ENCODE measurements around the gene SNCG.
"Not testable (repeated sequence)": the region's sequence is repeated elsewhere in the genome, so short reads cannot be mapped to it uniquely, and the experiment has no call there.

The SNCG gene

DNA sequence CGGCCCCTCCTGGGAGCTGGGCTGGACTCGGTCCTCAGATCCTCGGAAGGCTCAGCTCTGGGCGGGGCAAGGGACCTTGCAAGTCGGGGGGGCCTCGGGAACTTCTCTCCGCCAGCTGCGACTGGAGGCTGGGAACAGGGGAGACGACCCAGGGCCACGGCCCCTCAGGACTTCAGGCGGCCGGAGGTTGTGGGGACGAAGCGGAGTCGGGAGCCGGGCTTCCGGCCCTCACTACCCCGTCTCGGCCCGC is 12.5 kb downstream of the SNCG start:
- Histone ChIP-seq H3K27ac (ENCODE audit: low read depth, low read length) (peak overlapping the region; percentile 45; the same call in 1 of the 2 replicates), H3K9ac (ENCODE audit: low read depth, low read length) (peak overlapping the region; percentile 73), H3K9me3 (ENCODE audit: insufficient read depth, low read depth, low read length) (no peaks in the 10 kb centered on the region), H3K27me3 (ENCODE audit: insufficient read depth, low read length) (peaks cover 27% of the 10 kb centered on the region), H3K4me3 (ENCODE audit: low read length) (peak overlapping the region; percentile 61), H3K36me3 (ENCODE audit: insufficient read depth, low read length) (no peaks in the 10 kb centered on the region), H3K4me1 (ENCODE audit: insufficient read depth, low read length) (peaks cover 13% of the 10 kb centered on the region)
- WGBS, result under 1% methylated on average over 20 of the region's 20 CpGs

DNA sequence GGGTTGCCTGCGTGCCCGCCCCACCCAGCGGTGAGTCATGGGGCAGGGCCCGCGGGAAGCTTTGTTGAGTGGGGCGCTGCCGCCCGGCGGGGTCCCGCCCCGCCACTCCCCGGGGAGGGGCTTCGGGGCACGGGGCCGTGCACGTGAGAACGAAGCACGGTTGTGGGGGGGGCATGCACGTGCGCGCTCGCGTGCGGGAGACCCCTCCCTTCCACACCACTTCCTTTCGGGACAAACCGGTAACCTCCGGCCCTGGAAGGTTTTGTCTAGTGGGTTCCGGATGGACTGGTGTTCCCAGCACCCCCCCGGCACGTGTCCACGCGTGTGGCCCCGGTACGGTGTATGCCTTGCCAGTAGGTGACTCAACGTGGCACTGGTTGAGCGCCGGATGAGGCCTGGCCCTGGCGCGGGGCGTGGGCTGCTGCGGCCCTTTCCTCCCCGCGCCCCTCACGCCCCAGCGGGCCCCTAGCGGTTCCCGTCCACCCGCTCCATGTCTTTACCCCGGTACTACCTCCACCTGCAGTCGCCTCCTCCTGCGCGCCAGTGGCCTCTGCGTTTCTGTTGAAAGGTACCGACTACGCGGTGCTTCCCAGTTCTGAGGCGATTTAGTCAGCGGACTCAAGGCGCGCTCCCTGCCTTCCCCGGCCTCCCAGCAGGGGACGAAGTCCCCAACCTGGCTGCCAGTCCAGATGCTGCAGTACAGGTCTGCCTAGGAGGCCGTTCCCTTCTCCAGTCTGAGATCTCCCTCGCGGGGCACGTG is 13.0 kb downstream of the SNCG start:
- H3K36me3 ChIP-seq (ENCODE audit: insufficient read depth, low read length), result no peaks in the 10 kb centered on the region
- peak overlapping the region; percentile 45; the same call in 1 of the 2 replicates for H3K27ac ChIP-seq (ENCODE audit: low read depth, low read length)
- 4% methylated on average over 56 of the region's 66 CpGs for WGBS
- peaks cover 27% of the 10 kb centered on the region for H3K27me3 ChIP-seq (ENCODE audit: insufficient read depth, low read length)
- peak overlapping the region; percentile 61 for H3K4me3 ChIP-seq (ENCODE audit: low read length)
- peaks cover 10% of the 10 kb centered on the region for H3K4me1 ChIP-seq (ENCODE audit: insufficient read depth, low read length)
- H3K9me3 ChIP-seq (ENCODE audit: insufficient read depth, low read depth, low read length), result no peaks in the 10 kb centered on the region
- H3K9ac ChIP-seq (ENCODE audit: low read depth, low read length), result peak overlapping the region; percentile 73

GRCh38 chr10:86972613-86973380 is 14.4 kb downstream of the SNCG start:
- no peak overlapping the region for H3K9ac ChIP-seq (ENCODE audit: low read depth, low read length)
- peaks cover 27% of the 10 kb centered on the region for H3K27me3 ChIP-seq (ENCODE audit: insufficient read depth, low read length)
- H3K36me3 ChIP-seq (ENCODE audit: insufficient read depth, low read length), result no peaks in the 10 kb centered on the region
- no peaks in the 10 kb centered on the region for H3K9me3 ChIP-seq (ENCODE audit: insufficient read depth, low read depth, low read length)
- no peak overlapping the region for H3K27ac ChIP-seq (ENCODE audit: low read depth, low read length)
- no peak overlapping the region for H3K4me3 ChIP-seq (ENCODE audit: low read length)
- 84% methylated on average over 11 of the region's 11 CpGs for WGBS
- peaks cover 6% of the 10 kb centered on the region for H3K4me1 ChIP-seq (ENCODE audit: insufficient read depth, low read length)

DNA sequence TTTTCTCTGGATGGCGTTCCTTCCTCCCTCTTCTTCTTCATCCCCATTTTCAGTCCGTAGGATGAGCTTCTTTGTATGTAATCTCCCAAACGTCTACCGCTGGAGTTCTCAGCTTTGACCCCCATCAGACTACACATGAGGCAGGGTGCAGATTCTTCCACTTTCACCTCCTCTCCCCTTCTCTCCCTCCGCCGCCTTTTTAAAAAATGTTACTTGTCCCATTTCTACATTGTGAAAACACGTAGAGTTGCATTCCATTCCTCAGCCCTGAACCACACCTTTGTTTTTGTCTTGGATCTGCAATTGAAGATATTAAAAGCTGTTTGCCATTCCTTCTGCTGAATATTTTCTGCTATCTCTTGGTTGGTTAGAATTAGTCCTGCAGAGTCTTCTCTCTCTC is 16.1 kb downstream of the SNCG start:
- Histone ChIP-seq H3K27ac (ENCODE audit: low read depth, low read length) (no peak overlapping the region), H3K36me3 (ENCODE audit: insufficient read depth, low read length) (no peaks in the 10 kb centered on the region), H3K27me3 (ENCODE audit: insufficient read depth, low read length) (peaks cover 27% of the 10 kb centered on the region), H3K9ac (ENCODE audit: low read depth, low read length) (no peak overlapping the region), H3K4me1 (ENCODE audit: insufficient read depth, low read length) (peaks cover 6% of the 10 kb centered on the region), H3K9me3 (ENCODE audit: insufficient read depth, low read depth, low read length) (no peaks in the 10 kb centered on the region), H3K4me3 (ENCODE audit: low read length) (no peak overlapping the region)
- WGBS, result 96% methylated on average over 7 of the region's 7 CpGs

DNA sequence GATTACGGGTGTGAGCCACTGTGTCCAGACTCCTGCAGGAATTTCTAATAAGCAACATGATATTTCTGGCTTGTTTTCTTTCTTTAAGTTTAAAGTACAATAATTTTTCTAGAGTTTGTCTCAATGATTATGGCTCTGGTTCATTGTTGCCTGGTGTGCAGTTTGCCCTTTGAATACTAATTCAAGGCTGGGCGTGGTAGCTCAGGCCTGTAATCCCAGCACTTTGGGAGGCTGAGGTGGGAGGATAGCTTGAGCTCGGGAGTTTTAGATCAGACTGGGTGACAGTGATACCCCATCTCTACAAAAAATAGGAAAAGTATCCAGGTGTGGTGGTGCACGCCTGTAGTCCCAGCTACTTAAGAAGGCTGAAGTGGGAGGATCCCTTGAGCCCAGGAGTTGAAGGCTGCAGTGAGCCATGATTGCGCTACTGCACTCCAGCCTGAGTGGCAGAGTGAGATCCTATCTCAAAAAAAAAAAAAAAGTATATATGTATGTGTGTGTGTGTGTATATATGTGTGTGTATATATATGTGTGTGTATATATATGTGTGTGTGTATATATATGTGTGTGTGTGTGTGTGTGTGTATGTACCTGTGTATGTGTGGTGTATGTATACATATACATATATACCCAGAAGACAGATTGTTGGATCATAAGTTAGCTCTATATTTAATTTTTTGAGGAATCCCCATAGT is 18.1 kb downstream of the SNCG start:
- no peaks in the 10 kb centered on the region for H3K9me3 ChIP-seq (ENCODE audit: insufficient read depth, low read depth, low read length)
- H3K4me3 ChIP-seq (ENCODE audit: low read length), result no peak overlapping the region
- 99% methylated on average over 5 of the region's 5 CpGs for WGBS
- peaks cover 20% of the 10 kb centered on the region for H3K27me3 ChIP-seq (ENCODE audit: insufficient read depth, low read length)
- H3K36me3 ChIP-seq (ENCODE audit: insufficient read depth, low read length), result no peaks in the 10 kb centered on the region
- H3K4me1 ChIP-seq (ENCODE audit: insufficient read depth, low read length), result peaks cover 3% of the 10 kb centered on the region
- H3K9ac ChIP-seq (ENCODE audit: low read depth, low read length), result no peak overlapping the region
- no peak overlapping the region for H3K27ac ChIP-seq (ENCODE audit: low read depth, low read length)

- WGBS, result 68% methylated on average over 3 of the region's 3 CpGs
Observed at GRCh38 chr10:86978457-86978856, 20.1 kb downstream of the SNCG start.

GRCh38 chr10:86979296-86979818 is 21.0 kb downstream of the SNCG start:
- no peaks in the 10 kb centered on the region for H3K27me3 ChIP-seq (ENCODE audit: insufficient read depth, low read length)
- no peak overlapping the region for H3K9ac ChIP-seq (ENCODE audit: low read depth, low read length)
- no peaks in the 10 kb centered on the region for H3K9me3 ChIP-seq (ENCODE audit: insufficient read depth, low read depth, low read length)
- no peaks in the 10 kb centered on the region for H3K36me3 ChIP-seq (ENCODE audit: insufficient read depth, low read length)
- WGBS, result 68% methylated on average over 4 of the region's 4 CpGs
- no peak overlapping the region for H3K27ac ChIP-seq (ENCODE audit: low read depth, low read length)
- H3K4me1 ChIP-seq (ENCODE audit: insufficient read depth, low read length), result no peaks in the 10 kb centered on the region
- H3K4me3 ChIP-seq (ENCODE audit: low read length), result no peak overlapping the region

More at GRCh38 chr10:86978457-86978856, 20.1 kb downstream of the SNCG start:
- not testable (repeated sequence) for H3K4me1 ChIP-seq (ENCODE audit: insufficient read depth, low read length); H3K4me3 ChIP-seq (ENCODE audit: low read length); H3K36me3 ChIP-seq (ENCODE audit: insufficient read depth, low read length); H3K27ac ChIP-seq (ENCODE audit: low read depth, low read length); H3K27me3 ChIP-seq (ENCODE audit: insufficient read depth, low read length); H3K9ac ChIP-seq (ENCODE audit: low read depth, low read length); H3K9me3 ChIP-seq (ENCODE audit: insufficient read depth, low read depth, low read length)

GRCh38 chr10:86979977-86980448 is 21.6 kb downstream of the SNCG start:
- Histone ChIP-seq H3K9me3 (ENCODE audit: insufficient read depth, low read depth, low read length) (no peaks in the 10 kb centered on the region), H3K4me3 (ENCODE audit: low read length) (no peak overlapping the region), H3K27ac (ENCODE audit: low read depth, low read length) (no peak overlapping the region), H3K27me3 (ENCODE audit: insufficient read depth, low read length) (no peaks in the 10 kb centered on the region), H3K36me3 (ENCODE audit: insufficient read depth, low read length) (no peaks in the 10 kb centered on the region), H3K4me1 (ENCODE audit: insufficient read depth, low read length) (no peaks in the 10 kb centered on the region), H3K9ac (ENCODE audit: low read depth, low read length) (0 out of 2 replicates have a peak overlapping the region, but pooled peaks have one; percentile 19)
- 62% methylated on average over 3 of the region's 3 CpGs for WGBS

DNA sequence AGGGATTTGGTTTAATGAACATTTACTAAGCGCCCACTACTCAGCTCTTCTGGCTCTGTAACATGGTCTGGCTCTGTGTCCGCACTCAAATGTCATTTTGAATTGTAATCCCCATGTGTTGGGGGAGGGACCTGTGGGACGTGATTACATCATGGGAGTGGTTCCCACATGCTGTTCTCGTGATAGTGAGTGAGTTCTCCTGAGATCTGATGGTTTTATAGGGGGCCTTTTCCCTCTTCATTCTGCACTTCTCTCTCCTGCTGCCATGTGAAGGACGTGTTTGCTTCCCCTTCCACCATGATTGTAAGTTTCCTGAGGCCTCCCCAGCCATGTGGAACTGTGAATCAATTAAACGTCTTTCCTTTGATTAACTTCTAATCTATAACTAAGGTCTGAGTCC is 22.6 kb downstream of the SNCG start:
- not testable (repeated sequence) for H3K27ac ChIP-seq (ENCODE audit: low read depth, low read length); H3K9me3 ChIP-seq (ENCODE audit: insufficient read depth, low read depth, low read length); H3K9ac ChIP-seq (ENCODE audit: low read depth, low read length); H3K4me1 ChIP-seq (ENCODE audit: insufficient read depth, low read length); H3K27me3 ChIP-seq (ENCODE audit: insufficient read depth, low read length); H3K36me3 ChIP-seq (ENCODE audit: insufficient read depth, low read length); H3K4me3 ChIP-seq (ENCODE audit: low read length)
- 86% methylated on average over 6 of the region's 6 CpGs for WGBS

GRCh38 chr10:86981716-86982115 is 23.3 kb downstream of the SNCG start:
- Histone ChIP-seq H3K9me3 (ENCODE audit: insufficient read depth, low read depth, low read length) (no peaks in the 10 kb centered on the region), H3K4me1 (ENCODE audit: insufficient read depth, low read length) (no peaks in the 10 kb centered on the region), H3K27ac (ENCODE audit: low read depth, low read length) (no peak overlapping the region), H3K4me3 (ENCODE audit: low read length) (no peak overlapping the region), H3K9ac (ENCODE audit: low read depth, low read length) (no peak overlapping the region), H3K27me3 (ENCODE audit: insufficient read depth, low read length) (no peaks in the 10 kb centered on the region), H3K36me3 (ENCODE audit: insufficient read depth, low read length) (no peaks in the 10 kb centered on the region)
- WGBS, result 86% methylated on average over 4 of the region's 5 CpGs

DNA sequence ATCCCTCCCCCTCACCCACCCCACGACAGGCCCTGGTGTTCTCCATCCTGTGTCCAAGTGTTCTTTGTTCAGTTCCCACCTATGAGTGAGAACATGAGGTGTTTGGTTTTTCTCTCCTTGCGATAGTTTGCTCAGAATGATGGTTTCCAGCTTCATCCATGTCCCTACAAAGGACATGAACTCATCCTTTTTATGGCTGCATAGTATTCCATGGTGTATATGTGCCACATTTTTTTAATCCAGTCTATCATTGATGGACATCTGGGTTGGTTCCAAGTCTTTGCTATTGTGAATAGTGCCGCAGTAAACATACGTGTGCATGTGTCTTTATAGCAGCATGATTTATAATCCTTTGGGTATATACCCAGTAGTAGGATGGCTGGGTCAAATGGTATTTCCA is 26.1 kb downstream of the SNCG start:
- WGBS, result 96% methylated on average over 2 of the region's 4 CpGs
- not testable (repeated sequence) for H3K9me3 ChIP-seq (ENCODE audit: insufficient read depth, low read depth, low read length); H3K36me3 ChIP-seq (ENCODE audit: insufficient read depth, low read length); H3K27ac ChIP-seq (ENCODE audit: low read depth, low read length); H3K4me3 ChIP-seq (ENCODE audit: low read length); H3K4me1 ChIP-seq (ENCODE audit: insufficient read depth, low read length); H3K27me3 ChIP-seq (ENCODE audit: insufficient read depth, low read length); H3K9ac ChIP-seq (ENCODE audit: low read depth, low read length)
